Mesendoderm (in vitro differentiated cells): ENCODE results near the gene CHST7. TPM values are rescaled to one million over a fixed set of nuclear protein-coding genes. Genes with fewer than 3 reads are reported as not detected.

ENCODE experiments used
- DNase-seq: peaks from one replicate; pipeline ENCODE4 v3.0.0; 2013
- H2AK5ac ChIP-seq: 2 replicates; pipeline ENCODE4 v1.6.1; 2013; ENCODE audit warnings: low read length, inconsistent platforms
- H2BK120ac ChIP-seq: 2 replicates; pipeline ENCODE4 v1.6.1; 2013; ENCODE audit warnings: low read depth, mild to moderate bottlenecking, low read length, moderate library complexity, mixed read lengths
- H2BK15ac ChIP-seq: replicated peaks from 2 replicates; pipeline ENCODE4 v1.6.1; 2013; ENCODE audit warnings: low read depth, mild to moderate bottlenecking, moderate library complexity
- H2BK5ac ChIP-seq: 2 replicates; pipeline ENCODE4 v1.6.1; 2013; ENCODE audit warnings: low read length, inconsistent platforms
- H3K18ac ChIP-seq: 2 replicates; pipeline ENCODE4 v1.6.1; 2013; ENCODE audit warnings: mild to moderate bottlenecking, low read length, mixed read lengths
- H3K23ac ChIP-seq: one replicate; pipeline ENCODE4 v1.6.1; 2013; ENCODE audit warnings: low read length
- H3K27ac ChIP-seq: 2 replicates; pipeline ENCODE4 v1.5.1; 2013; ENCODE audit warnings: low read depth, mild to moderate bottlenecking, inconsistent platforms, low read length, moderate library complexity
- H3K27me3 ChIP-seq: 2 replicates; pipeline ENCODE4 v1.6.1; 2013; ENCODE audit warnings: low read length, control low read depth, mild to moderate bottlenecking, inconsistent platforms; ENCODE audit not compliant: insufficient read depth, poor library complexity
- H3K36me3 ChIP-seq: 2 replicates; pipeline ENCODE4 v1.6.1; 2013; ENCODE audit warnings: low read length, inconsistent platforms; ENCODE audit not compliant: control insufficient read depth, insufficient read depth
- H3K4ac ChIP-seq: one replicate; pipeline ENCODE4 v1.6.1; 2013; ENCODE audit warnings: low read depth, mild to moderate bottlenecking, low read length, moderate library complexity
- H3K4me1 ChIP-seq: 2 replicates; pipeline ENCODE4 v1.6.1; 2013; ENCODE audit warnings: low read depth, low read length, inconsistent platforms; ENCODE audit not compliant: control insufficient read depth
- H3K4me2 ChIP-seq: 2 replicates; pipeline ENCODE4 v1.6.1; 2013; ENCODE audit warnings: low read length
- H3K4me3 ChIP-seq: 2 replicates; pipeline ENCODE4 v1.5.1; 2013; ENCODE audit warnings: mild to moderate bottlenecking, low read length
- H3K56ac ChIP-seq: one replicate; pipeline ENCODE4 v1.6.1; 2013; ENCODE audit warnings: low read length
- H3K79me1 ChIP-seq: 2 replicates; pipeline ENCODE4 v1.6.1; 2013; ENCODE audit warnings: low read length, inconsistent platforms
- H3K79me2 ChIP-seq: 2 replicates; pipeline ENCODE4 v1.6.1; 2013; ENCODE audit warnings: mild to moderate bottlenecking, low read length; ENCODE audit not compliant: control insufficient read depth, insufficient read depth
- H3K9ac ChIP-seq: 2 replicates; pipeline ENCODE4 v1.6.1; 2013; ENCODE audit warnings: low read length, inconsistent platforms
- H4K5ac ChIP-seq: one replicate; pipeline ENCODE4 v1.6.1; 2013; ENCODE audit warnings: low read length
- H4K8ac ChIP-seq: one replicate; pipeline ENCODE4 v1.6.1; 2013; ENCODE audit warnings: low read depth, mild to moderate bottlenecking, control low read depth, low read length, moderate library complexity
- WGBS: extraction: QIAGEN DNeasy Blood & Tissue Kit; methylation state at CpG from one replicate; pipeline ENCODE4 v1.1.7; 2013; ENCODE audit warnings: low lambda C conversion rate, missing lambda C conversion rate; ENCODE audit not compliant: insufficient coverage; ENCODE audit errors: extremely low coverage; 5-methylcytosine and 5-hydroxymethylcytosine counted together
- small RNA-seq: library from polyadenylated mRNA; stranded (forward); fragments of <200 nt; extraction: miRNeasy Mini kit (QIAGEN cat#:217004); gene quantifications from one replicate; pipeline ENCODE3, GENCODE V24; 2013; ENCODE audit not compliant: insufficient read depth

CHST7 gene

GRCh38 chrX:46645614-46646013 is 72.0 kb downstream of the CHST7 start:
- Histone ChIP-seq H4K5ac (no peak overlapping the region), H2BK5ac (no peak overlapping the region), H3K36me3 (no peaks in the 10 kb centered on the region), H3K4ac (no peak overlapping the region), H3K79me1 (no peaks in the 10 kb centered on the region), H2BK15ac (no peak overlapping the region), H3K23ac (no peak overlapping the region), H3K9ac (no peak overlapping the region), H3K18ac (no peak overlapping the region), H2AK5ac (no peak overlapping the region), H3K79me2 (no peaks in the 10 kb centered on the region), H3K27me3 (no peaks in the 10 kb centered on the region), H3K4me2 (no peak overlapping the region), H4K8ac (no peak overlapping the region), H3K27ac (no peak overlapping the region), H3K56ac (no peak overlapping the region), H3K4me1 (no peaks in the 10 kb centered on the region), H2BK120ac (no peak overlapping the region), H3K4me3 (no peak overlapping the region)
- no peak for DNase-seq
- WGBS, result no CpG with 5 or more reads among the region's 4 CpGs

GRCh38 chrX:46647251-46647650 is 73.7 kb downstream of the CHST7 start:
- no peak overlapping the region for H3K56ac ChIP-seq
- H3K79me1 ChIP-seq, result no peaks in the 10 kb centered on the region
- no peak overlapping the region for H2BK120ac ChIP-seq
- no peak overlapping the region for H3K9ac ChIP-seq
- H3K27ac ChIP-seq, result no peak overlapping the region
- H3K4me3 ChIP-seq, result no peak overlapping the region
- no peak overlapping the region for H4K5ac ChIP-seq
- no peak overlapping the region for H3K4ac ChIP-seq
- H3K36me3 ChIP-seq, result no peaks in the 10 kb centered on the region
- no peak overlapping the region for H2BK5ac ChIP-seq
- H2AK5ac ChIP-seq, result no peak overlapping the region
- no peak overlapping the region for H4K8ac ChIP-seq
- H2BK15ac ChIP-seq, result no peak overlapping the region
- no peaks in the 10 kb centered on the region for H3K79me2 ChIP-seq
- peak; percentile 19 for DNase-seq
- H3K23ac ChIP-seq, result no peak overlapping the region
- no peak overlapping the region for H3K18ac ChIP-seq
- H3K4me2 ChIP-seq, result no peak overlapping the region
- no CpG with 5 or more reads among the region's 5 CpGs for WGBS
- no peaks in the 10 kb centered on the region for H3K4me1 ChIP-seq
- H3K27me3 ChIP-seq, result no peaks in the 10 kb centered on the region

Small RNA genes lying within 50 kb of the gene (small RNA-seq; reads per million reads assigned to genes)
- gene RF00017, result not detected
